Naive B cell (primary cell): ENCODE data around the gene OVOL2. TPM values are rescaled to one million over a fixed set of nuclear protein-coding genes. Genes with fewer than 3 reads are reported as not detected.
"Not testable (repeated sequence)": the region's sequence is repeated elsewhere in the genome, so short reads cannot be mapped to it uniquely, and the experiment has no call there.

Experiments
- ATAC-seq, 2 donors: fragments of 150-1000 bp; cut with Tn5 transposase; 2 replicates each; pipeline ENCODE4 v1.10.0; 2021; ENCODE audit warnings: low read depth in 2 of 2, mild to moderate bottlenecking in 2 of 2, moderate library complexity in 2 of 2
- DNase-seq: peaks from one replicate; pipeline ENCODE4 v3.0.0; 2022
- H3K27ac Mint-ChIP-seq, 6 donors: one replicate each; pipeline ENCODE4 v1.8.0; 2020 to 2022; ENCODE audit warnings: mild to moderate bottlenecking in 6 of 6, mixed read lengths in 6 of 6, moderate library complexity in 5 of 6, inconsistent platforms in 2 of 6
- H3K27me3 Mint-ChIP-seq, 3 donors: one replicate each; pipeline ENCODE4 v1.8.0; 2021 to 2022; ENCODE audit warnings: mixed read lengths in 3 of 3, mild to moderate bottlenecking in 1 of 3
- H3K36me3 Mint-ChIP-seq, 2 donors: one replicate each; pipeline ENCODE4 v1.8.0; 2020 to 2022; ENCODE audit warnings: mixed read lengths in 2 of 2, inconsistent platforms in 1 of 2, mild to moderate bottlenecking in 1 of 2
- H3K4me1 Mint-ChIP-seq, 3 donors: one replicate each; pipeline ENCODE4 v1.8.0; 2020 to 2022; ENCODE audit warnings: mixed read lengths in 3 of 3, inconsistent platforms in 1 of 3, mild to moderate bottlenecking in 1 of 3, moderate library complexity in 1 of 3
- H3K4me3 Mint-ChIP-seq, 8 donors: one replicate each; pipeline ENCODE4 v1.8.0; 2020 to 2022; ENCODE audit warnings: mild to moderate bottlenecking in 8 of 8, mixed read lengths in 8 of 8, moderate library complexity in 8 of 8, inconsistent platforms in 2 of 8
- H3K9me3 Mint-ChIP-seq, 7 donors: one replicate each; pipeline ENCODE4 v1.8.0; 2020 to 2022; ENCODE audit warnings: mixed read lengths in 7 of 7, mild to moderate bottlenecking in 5 of 7, inconsistent platforms in 2 of 7, moderate library complexity in 1 of 7
- polyA plus RNA-seq, 6 donors: library from polyadenylated mRNA; unstranded; fragments of 300-500 nt; fragmentation: Illumina TruSeq; gene quantifications; one replicate each; pipeline ENCODE4 v1.2.3, GENCODE V29; 2021; ENCODE audit warnings: low read depth in 6 of 6

OVOL2 gene
- not detected for polyA plus RNA-seq

DNA sequence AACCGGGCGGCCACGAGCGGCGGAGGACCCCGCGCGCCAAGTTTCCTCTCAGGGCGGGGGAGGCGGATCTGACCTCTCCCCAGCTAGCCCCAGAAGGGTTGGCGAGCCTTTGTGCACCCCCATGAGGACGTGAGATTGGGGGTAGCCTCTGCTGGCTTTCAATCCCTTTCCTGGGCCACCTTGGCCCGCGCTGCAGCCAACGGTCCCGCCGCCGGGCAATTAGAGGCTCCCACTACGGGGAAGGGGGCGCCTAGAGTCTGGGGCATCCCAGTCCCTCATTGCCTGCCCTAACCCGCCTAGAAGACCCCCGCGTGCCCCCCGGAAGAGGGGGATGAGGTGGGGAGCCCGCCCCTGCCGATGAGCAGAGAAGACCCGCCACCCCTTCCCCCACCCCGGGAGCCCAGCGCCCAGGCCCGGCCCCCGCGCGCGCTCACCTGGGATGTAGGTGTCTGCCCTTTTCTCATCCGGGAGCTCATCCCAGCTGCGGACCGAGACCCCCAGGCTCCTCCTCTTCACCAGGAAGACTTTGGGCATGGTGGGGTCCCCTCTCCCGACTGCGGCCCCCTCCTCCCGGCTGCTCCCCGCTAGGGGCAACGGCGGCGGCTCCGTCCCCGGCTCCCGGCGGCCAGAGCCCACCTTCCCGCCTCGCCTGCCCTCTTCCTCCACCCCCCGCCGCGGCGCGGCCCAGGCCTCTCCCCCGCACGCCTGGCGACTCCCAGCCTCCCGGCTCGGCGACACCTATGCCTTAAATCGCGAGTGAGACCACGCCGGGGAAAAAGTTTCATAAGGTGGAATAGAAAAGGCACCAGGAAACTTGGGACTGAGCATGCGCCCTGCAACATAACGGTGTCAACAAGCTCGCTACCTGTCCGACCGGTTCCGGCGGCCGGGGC is at the start of gene OVOL2:
TSS of gene OVOL2 (minus strand) at position 816 of the 893 bp plus-strand sequence. CDS start at position 534, 282 bp downstream.
- H3K27ac Mint-ChIP-seq = peak within 1 kb of the TSS in 2 of 6 donors; percentile 5 to 73
- H3K36me3 Mint-ChIP-seq = peaks cover 0 to 8% of the 10 kb centered on the region in 2 donors
- H3K27me3 Mint-ChIP-seq = peaks cover 59 to 83% (median 62%) of the 10 kb centered on the region in 3 donors
- peaks cover 0 to 8% (median 3%) of the 10 kb centered on the region in 7 donors for H3K9me3 Mint-ChIP-seq
- DNase-seq (no peak), ATAC-seq (peak; percentile 10 to 16)
- peak within 1 kb of the TSS; percentile 72 to 90 (median 79) for H3K4me3 Mint-ChIP-seq
- peaks cover 11 to 23% (median 19%) of the 10 kb centered on the region in 3 donors for H3K4me1 Mint-ChIP-seq

DNA sequence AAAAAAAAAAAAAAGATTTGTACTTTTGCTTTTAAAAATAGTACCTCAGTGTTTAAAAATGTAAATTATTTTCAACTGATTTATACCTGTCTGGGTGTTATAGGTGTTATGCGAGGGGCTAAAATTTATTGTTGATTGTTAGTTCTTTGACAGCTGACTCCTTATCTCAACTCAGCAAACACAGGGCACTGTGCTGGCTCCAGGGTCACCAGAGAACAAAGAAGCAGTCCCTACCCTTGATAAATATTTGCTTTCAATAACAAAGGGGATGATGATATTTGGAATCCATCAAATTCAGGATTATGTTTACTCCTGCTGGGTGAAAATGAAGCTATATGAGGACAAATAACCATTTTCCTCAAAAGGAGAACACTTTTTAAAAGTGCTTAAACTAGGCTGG is 45.8 kb upstream of the OVOL2 start:
- no peaks in the 10 kb centered on the region for H3K4me1 Mint-ChIP-seq
- peaks cover 2 to 7% (median 5%) of the 10 kb centered on the region in 7 donors for H3K9me3 Mint-ChIP-seq
- peaks cover 12 to 39% (median 30%) of the 10 kb centered on the region in 3 donors for H3K27me3 Mint-ChIP-seq
- H3K27ac Mint-ChIP-seq = no peak overlapping the region
- ATAC-seq (no peak), DNase-seq (no peak)
- H3K4me3 Mint-ChIP-seq = no peak overlapping the region
- peaks cover 0 to 3% of the 10 kb centered on the region in 2 donors for H3K36me3 Mint-ChIP-seq

DNA sequence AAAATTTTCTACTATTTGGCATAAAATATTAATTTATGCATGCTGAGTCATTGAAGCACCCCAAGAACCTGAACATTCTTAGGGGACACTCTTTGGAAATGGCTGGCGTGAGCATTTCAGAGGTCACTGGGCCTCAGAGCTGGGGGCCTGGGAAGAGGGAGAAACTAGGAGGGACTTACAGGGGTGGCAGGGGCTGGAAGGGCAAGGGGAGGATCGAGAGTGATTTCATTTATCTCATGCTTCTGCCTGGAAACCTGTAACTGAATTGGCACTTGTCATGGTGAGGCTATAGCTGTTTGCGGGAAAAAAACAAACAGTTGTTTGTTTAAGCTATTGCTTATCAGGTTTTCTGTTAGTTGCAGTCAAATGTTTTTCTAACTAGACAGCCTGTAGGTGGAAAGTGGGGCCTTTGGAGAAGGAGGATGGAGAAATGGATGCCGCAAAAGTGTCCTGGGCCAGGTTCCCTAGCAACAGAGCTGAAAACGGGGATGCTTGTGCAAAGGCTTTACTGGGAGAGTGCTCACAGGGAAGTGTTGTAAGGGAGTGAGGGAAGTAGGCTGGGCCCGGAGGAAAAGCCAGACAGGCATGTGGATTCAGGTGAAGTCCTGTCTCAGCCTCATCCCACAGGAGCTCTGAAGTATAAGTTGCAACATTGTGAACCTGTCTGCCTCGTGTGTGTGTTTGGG is 43.6 kb upstream of the OVOL2 start:
- H3K9me3 Mint-ChIP-seq = peaks cover 0 to 5% (median 2%) of the 10 kb centered on the region in 7 donors

DNA sequence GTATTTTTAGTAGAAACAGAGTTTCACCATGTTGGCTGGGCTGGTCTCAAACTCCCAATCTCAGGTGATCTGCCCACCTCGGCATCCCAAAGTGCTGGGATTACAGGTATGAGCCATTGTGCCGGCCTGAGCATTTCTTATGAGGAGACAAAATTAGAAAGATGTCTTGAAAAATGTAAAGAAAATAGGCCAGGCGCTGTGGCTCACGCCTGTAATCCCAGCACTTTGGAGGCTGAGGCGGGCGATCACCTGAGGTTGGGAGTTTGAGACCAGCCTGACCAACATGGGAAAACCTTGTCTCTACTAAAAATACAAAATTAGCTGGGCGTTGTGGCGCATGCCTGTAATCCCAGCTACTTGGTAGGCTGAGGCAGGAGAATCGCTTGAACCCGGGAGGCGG is 42.9 kb upstream of the OVOL2 start:
- not testable (repeated sequence) for H3K36me3 Mint-ChIP-seq, DNase-seq

More for the DNA sequence above, 43.6 kb upstream of the OVOL2 start:
- Mint-ChIP-seq H3K36me3 (peaks cover 0 to 3% of the 10 kb centered on the region in 2 donors), H3K27ac (no peak overlapping the region), H3K27me3 (peaks cover 21 to 36% (median 30%) of the 10 kb centered on the region in 3 donors), H3K4me1 (no peaks in the 10 kb centered on the region), H3K4me3 (no peak overlapping the region)
- DNase-seq = no peak
- no peak for ATAC-seq

DNA sequence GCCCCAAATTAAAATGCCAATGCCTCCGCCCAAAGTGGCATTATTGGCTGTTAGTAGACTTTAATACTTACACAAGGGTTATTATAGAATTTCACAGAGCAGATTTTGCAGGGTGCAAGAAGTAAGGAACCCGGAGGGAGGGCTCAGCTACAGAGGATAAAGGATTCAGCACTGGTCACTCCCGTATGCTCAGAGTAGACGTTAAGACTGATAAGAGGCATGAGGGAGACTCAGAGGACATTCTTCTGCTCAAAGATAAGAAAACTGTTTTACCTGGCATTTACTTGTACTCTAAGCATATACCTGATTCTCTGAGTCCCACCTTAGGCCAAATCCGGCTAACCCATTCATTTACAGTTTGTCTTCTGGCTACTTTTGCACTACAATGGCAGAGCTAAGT is 36.5 kb upstream of the OVOL2 start:
- no peak overlapping the region for H3K27ac Mint-ChIP-seq
- no peak overlapping the region for H3K4me3 Mint-ChIP-seq
- no peak for DNase-seq
- no peaks in the 10 kb centered on the region for H3K4me1 Mint-ChIP-seq
- H3K27me3 Mint-ChIP-seq = peaks cover 9 to 28% (median 28%) of the 10 kb centered on the region in 3 donors
- peaks cover 0 to 3% (median 0%) of the 10 kb centered on the region in 7 donors for H3K9me3 Mint-ChIP-seq
- no peak for ATAC-seq
- peaks cover 0 to 3% of the 10 kb centered on the region in 2 donors for H3K36me3 Mint-ChIP-seq

More for the DNA sequence above, 42.9 kb upstream of the OVOL2 start:
- H3K27ac Mint-ChIP-seq, ATAC-seq, H3K4me3 Mint-ChIP-seq, H3K9me3 Mint-ChIP-seq, H3K4me1 Mint-ChIP-seq: not testable (repeated sequence)
- H3K27me3 Mint-ChIP-seq = peaks cover 21 to 32% (median 30%) of the 10 kb centered on the region in 3 donors

DNA sequence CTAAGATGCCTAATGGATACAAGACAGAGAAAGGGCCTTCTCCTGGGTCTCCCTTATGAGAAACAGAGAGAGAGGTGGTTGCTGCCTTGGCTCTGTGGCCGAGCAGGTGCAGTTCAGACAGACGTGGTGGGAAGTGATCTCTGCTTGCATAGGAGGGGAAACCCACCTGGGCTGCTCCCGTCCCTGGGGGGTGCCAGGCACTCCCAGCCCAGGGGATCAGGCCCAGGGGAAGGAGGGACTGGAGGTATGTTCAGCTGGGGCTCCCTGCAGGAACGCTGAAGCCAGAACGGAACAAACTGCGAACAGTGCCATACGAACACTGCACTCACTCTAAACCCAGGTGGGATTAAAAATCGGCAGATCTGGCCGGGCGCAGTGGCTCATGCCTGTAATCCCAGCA is 35.7 kb upstream of the OVOL2 start:
- Mint-ChIP-seq H3K9me3 (peaks cover 0 to 3% (median 0%) of the 10 kb centered on the region in 7 donors), H3K27me3 (peaks cover 9 to 36% (median 28%) of the 10 kb centered on the region in 3 donors), H3K36me3 (no peaks in the 10 kb centered on the region), H3K27ac (no peak overlapping the region), H3K4me3 (no peak overlapping the region), H3K4me1 (no peaks in the 10 kb centered on the region)
- DNase-seq (no peak), ATAC-seq (no peak)

DNA sequence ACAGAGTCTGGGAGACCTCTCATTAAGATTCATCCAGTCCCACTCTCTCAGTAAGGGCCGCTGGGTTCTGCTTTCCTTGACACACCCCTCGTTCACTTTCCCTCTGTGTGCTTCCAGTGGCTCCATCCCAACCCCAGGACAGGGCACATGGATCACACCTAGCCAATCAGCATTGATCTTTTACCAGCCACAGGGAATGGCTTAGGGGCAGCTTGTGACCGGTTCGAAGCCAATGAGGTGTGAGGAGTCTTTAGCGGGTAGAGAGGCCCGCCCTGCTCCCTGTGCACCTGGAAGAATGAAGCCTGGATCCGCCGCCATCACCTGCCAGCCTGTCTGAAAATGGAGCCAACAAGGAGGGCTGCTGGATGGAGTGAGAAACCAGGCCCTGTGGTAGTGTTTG is 35.2 kb upstream of the OVOL2 start:
- no peaks in the 10 kb centered on the region for H3K36me3 Mint-ChIP-seq
- no peak for ATAC-seq
- no peaks in the 10 kb centered on the region for H3K4me1 Mint-ChIP-seq
- no peak for DNase-seq
- no peak overlapping the region for H3K27ac Mint-ChIP-seq
- H3K9me3 Mint-ChIP-seq = no peaks in the 10 kb centered on the region
- H3K27me3 Mint-ChIP-seq = peaks cover 5 to 36% (median 28%) of the 10 kb centered on the region in 3 donors
- H3K4me3 Mint-ChIP-seq = peak overlapping the region in 1 of 8 donors; percentile 30

DNA sequence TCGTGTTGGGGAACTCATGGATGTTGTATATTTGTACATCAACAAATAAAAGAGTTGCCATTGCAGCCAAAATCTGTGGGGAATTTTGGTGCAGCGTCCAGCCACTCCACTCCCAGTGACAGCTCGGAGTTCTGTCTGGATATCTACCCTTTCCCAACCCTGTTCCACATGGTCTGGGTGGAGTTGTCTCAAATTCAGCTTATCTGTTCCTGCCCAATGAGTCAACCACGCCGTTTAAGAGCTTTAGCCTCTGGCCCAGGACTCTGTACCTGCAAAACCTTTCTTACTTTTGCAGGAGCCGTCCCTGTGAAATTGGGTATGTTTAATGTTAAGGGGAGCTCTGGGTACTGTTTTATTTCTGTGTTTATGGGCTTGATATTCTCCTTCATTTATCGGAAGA is 33.9 kb upstream of the OVOL2 start:
- no peak overlapping the region for H3K27ac Mint-ChIP-seq
- H3K36me3 Mint-ChIP-seq = no peaks in the 10 kb centered on the region
- no peaks in the 10 kb centered on the region for H3K4me1 Mint-ChIP-seq
- no peak for ATAC-seq
- no peak for DNase-seq
- no peak overlapping the region for H3K4me3 Mint-ChIP-seq
- no peaks in the 10 kb centered on the region for H3K9me3 Mint-ChIP-seq
- peaks cover 5 to 43% (median 28%) of the 10 kb centered on the region in 3 donors for H3K27me3 Mint-ChIP-seq

- Mint-ChIP-seq H3K9me3 (peaks cover 0 to 2% (median 0%) of the 10 kb centered on the region in 7 donors), H3K36me3 (no peaks in the 10 kb centered on the region), H3K27me3 (peaks cover 8 to 43% (median 28%) of the 10 kb centered on the region in 3 donors), H3K4me1 (no peaks in the 10 kb centered on the region), H3K27ac (no peak overlapping the region), H3K4me3 (no peak overlapping the region)
- DNase-seq = no peak
- ATAC-seq = no peak
Observed at GRCh38 chr20:18090477-18090876, 32.8 kb upstream of the OVOL2 start.

- Mint-ChIP-seq H3K27ac (no peak overlapping the region), H3K4me1 (no peaks in the 10 kb centered on the region), H3K36me3 (no peaks in the 10 kb centered on the region), H3K9me3 (peaks cover 0 to 2% (median 0%) of the 10 kb centered on the region in 7 donors), H3K4me3 (no peak overlapping the region), H3K27me3 (peaks cover 8 to 43% (median 28%) of the 10 kb centered on the region in 3 donors)
- ATAC-seq (no peak), DNase-seq (no peak)
Observed at GRCh38 chr20:18090044-18090443, 32.3 kb upstream of the OVOL2 start.

GRCh38 chr20:18088841-18089240 is 31.1 kb upstream of the OVOL2 start:
- not testable (repeated sequence) for H3K36me3 Mint-ChIP-seq, DNase-seq, H3K27ac Mint-ChIP-seq, H3K4me1 Mint-ChIP-seq, H3K4me3 Mint-ChIP-seq, H3K9me3 Mint-ChIP-seq, ATAC-seq
- H3K27me3 Mint-ChIP-seq = peaks cover 8 to 43% (median 24%) of the 10 kb centered on the region in 3 donors

DNA sequence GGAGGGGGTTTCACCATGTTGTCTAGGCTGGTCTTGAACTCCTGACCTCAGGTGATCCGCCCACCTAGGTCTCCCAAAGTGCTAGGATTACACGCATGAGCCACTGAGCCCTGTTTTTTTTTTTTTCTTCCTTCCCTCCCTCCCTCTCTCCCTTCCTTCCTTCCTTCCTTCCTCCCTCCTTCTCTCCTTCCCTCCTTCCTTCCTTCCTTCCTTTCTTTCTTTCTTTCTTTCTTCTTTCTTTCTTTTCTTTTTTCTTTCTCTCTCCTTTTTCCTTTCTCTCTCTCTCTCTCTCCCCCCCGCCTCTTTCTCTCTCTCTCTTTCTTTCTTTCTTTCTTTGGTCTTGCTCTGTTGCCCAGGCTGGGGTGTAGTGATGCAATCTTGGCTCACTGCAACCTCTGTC is 30.6 kb upstream of the OVOL2 start:
- ATAC-seq, H3K27ac Mint-ChIP-seq, H3K36me3 Mint-ChIP-seq, H3K4me3 Mint-ChIP-seq, DNase-seq, H3K9me3 Mint-ChIP-seq, H3K4me1 Mint-ChIP-seq: not testable (repeated sequence)
- peaks cover 8 to 40% (median 19%) of the 10 kb centered on the region in 3 donors for H3K27me3 Mint-ChIP-seq

GRCh38 chr20:18087054-18087453 is 29.3 kb upstream of the OVOL2 start:
- Mint-ChIP-seq H3K36me3 (no peaks in the 10 kb centered on the region), H3K27ac (no peak overlapping the region), H3K4me3 (no peak overlapping the region), H3K4me1 (no peaks in the 10 kb centered on the region), H3K9me3 (peaks cover 0 to 2% (median 0%) of the 10 kb centered on the region in 7 donors), H3K27me3 (peaks cover 8 to 28% (median 9%) of the 10 kb centered on the region in 3 donors)
- ATAC-seq = no peak
- no peak for DNase-seq
